ENCODE results near the gene NCAM2.

NCAM2 gene

DNA sequence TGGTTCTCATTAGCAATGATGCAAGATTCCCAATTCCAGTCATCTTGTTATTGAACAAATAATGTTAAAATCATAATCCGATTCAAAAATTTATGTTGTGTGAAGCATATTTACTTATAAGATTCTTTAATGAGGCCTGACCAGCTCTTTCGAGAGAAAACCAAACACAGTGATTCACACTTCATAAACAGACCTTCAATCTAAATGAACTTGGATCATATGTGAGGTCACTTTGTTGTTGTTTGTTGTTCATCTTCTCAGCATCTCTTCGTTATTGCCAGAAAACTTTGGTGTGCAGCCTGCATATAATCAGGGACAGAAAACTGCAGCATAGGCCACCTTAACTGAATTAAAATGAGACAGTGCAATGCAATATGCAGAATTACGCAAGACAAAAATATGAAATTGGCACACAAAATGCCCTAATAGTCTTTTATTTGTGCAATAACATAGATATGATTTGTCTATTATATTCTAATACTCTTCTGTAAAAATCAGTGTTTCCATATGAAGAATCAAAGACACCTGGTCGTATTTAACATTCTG, 30.1 kb downstream of the NCAM2 start:
- DNase-seq (ENCODE audit: low read depth in 3 of 3) = no peak

DNA sequence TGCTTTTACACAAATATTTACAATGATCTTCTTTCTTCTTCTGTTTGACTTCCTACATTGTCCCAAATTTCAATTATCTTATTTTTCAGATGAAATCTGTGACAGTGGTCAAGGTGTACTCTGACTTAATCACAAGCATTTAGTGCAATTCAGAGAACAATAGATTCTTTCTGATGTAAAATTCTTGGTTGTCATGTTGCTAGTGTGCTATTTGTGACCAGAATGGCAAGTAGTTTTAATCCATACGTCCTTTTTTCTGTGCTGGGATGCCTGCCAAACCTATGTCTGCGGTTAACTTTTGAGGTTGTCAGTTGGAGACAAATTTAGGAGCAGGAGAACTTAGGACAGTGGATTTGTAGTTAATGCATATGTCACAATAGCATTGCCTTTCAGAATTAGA, 31.0 kb downstream of the NCAM2 start:
- no peak for DNase-seq (ENCODE audit: low read depth in 3 of 3)

- no peak for DNase-seq (ENCODE audit: low read depth in 3 of 3)
These were observed 32.1 kb downstream of the NCAM2 start for GRCh38 chr21:21030311-21030710.

DNA sequence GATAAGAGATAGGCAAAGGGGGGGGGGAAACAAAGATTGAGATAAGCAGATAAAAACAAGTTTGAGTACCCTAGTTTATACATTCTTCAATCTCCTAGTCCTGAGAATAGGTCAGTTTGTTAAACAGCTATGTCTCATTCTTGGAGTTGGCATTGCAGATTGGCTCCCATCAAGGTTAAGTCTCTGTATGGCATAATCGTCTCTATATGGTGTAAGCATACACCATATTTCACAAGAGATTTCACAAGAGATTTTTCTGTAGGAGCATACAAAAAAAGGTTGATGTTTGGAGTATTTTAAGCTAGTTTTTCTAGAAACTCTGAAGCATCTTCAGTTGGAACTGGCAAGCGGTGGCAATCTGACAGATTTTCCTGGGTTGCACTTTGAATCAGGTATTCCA, 35.8 kb downstream of the NCAM2 start:
- no peak for DNase-seq (ENCODE audit: low read depth in 3 of 3)

GRCh38 chr21:21039624-21040170, 41.5 kb downstream of the NCAM2 start:
- no peak for DNase-seq (ENCODE audit: low read depth in 3 of 3)

- DNase-seq (ENCODE audit: low read depth in 3 of 3) = no peak
These were observed 47.3 kb downstream of the NCAM2 start for GRCh38 chr21:21045518-21045917.

DNA sequence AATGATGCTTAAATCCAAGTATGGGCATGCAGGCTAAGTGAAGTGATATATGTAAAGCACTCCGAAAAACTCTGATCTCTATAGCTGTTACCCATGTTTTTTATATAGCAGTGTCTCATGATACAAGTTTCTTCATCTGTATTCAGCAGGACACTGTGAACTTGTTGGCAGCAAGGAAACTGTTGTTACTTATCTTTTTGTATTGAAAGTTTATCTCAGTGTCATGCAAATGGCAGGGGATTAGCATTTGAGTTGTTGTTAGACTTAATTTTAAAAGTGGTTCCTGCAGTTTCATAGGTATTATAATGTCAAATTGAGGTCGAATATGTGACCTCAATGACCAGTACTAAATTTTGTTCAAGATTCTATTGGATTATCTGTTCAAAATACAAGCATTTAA, 47.9 kb downstream of the NCAM2 start:
- no peak for DNase-seq (ENCODE audit: low read depth in 3 of 3)

DNA sequence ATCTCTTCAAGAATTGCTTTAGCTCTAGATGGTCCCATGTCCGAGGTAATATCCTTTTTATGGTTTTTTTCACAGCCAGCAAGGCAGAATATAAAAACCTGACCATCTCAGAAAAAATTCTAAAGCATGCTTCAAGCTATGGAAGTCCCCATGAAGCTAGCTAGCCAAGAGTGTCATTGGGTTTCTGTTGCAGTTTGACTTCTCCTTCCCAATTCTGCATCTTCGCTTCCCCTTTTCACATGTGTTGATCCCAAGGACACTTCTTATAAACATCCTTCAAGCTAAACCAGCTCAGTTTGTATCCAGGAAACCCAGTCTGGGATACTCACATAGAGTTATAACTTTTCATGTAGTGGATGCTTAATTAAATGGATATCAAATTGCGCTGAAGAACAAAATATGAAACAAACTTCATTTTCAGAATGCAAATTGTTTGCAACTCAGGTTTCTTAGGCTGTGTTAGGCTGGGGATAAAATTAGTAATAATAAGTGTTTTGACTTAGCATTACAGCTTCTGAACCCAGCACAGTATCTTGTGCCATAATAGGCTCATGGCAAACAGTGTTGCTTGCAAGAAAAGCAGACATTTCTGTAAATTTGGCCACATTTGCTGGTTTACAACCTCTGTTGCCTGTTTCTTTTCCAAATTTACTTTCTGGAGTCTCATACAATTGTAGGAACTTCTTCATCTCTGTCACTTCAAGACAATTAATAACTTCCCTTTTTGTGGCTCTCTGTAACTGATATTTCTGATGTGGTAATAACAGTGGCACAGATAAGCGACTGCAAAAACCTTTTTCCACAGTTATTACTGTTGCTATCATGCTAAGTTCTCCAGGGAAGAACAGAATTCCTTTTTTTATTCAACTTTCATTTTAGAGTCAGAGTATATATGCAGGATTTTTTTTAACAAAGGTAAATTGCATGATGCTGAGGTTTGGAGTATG, 53.2 kb downstream of the NCAM2 start:
- DNase-seq (ENCODE audit: low read depth in 3 of 3) = no peak

DNA sequence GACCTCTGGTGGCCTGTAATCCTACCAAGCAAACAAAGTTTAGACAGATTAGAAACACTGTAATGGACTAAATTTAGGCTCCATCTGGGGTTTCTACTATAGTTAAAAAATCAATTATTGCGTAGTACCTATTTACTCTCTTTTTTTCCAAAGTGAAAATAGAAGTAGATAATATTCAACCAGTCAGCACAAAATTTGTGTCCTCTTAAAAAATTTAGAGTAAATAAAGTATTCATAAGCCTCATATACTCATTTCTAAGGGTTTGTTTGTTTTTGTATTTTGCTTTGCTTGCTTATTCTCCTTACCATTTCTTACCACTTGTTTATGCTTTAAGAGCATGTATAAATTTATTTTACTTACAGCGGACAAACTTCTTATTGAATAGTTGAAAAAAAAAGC, 54.5 kb downstream of the NCAM2 start:
- no peak for DNase-seq (ENCODE audit: low read depth in 3 of 3)

GRCh38 chr21:21057349-21058062, 59.3 kb downstream of the NCAM2 start:
- DNase-seq (ENCODE audit: low read depth in 3 of 3) = no peak

DNA sequence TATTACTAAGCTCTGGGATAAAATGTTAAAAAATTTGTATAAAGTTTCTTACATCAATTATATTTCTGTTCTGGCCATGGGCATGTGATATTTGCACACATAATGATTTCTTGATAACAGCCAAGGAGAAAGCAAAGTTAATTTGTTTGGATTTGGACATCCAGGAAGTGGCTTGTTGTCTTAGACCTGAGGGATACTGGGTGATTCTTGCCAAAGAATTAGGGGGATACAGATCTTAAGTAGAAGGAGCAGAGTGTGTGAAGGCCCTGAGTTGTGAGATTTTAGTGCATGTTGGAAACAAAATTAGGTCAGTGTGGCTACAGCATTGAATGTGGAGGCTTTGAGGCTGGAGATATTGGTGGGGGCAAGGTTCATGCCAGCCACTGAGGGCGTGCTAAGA, 65.6 kb downstream of the NCAM2 start:
- no peak for DNase-seq (ENCODE audit: low read depth in 3 of 3)

DNA sequence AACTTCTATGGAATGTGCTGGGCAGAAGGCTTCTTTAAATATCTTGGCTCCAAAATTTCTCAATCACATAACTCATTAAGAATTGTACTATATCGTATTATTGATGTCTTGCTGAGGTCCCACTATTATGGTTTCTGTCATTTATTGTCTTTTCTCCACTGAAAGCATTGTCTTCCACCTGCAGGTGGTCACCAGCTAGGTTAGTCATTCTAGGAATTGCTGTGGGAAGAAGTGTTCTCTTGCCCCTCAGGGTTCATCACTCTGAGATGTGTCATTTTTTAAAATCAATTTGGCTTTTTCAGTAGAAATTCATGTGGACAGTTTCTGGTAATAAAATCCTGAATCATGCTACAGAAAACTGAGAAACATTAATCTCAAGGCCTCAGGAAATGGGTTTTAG, 66.1 kb downstream of the NCAM2 start:
- no peak for DNase-seq (ENCODE audit: low read depth in 3 of 3)

DNA sequence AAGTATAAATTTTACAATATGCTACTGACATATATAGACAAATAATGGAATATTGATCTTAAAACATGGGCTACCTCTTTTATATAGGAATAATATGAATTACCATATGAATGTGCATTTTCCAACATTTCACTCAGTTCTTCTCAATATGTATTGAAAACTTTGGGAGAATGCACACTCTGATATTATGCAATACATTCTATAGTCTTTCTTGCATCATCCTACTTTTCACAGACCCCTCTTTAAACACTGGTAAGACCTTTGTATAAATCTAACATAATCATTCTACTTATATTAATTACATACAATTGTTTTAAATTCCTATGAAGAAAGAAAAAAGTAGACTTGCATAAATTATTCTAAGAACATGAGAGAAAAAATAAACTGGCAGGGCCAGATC, 69.2 kb downstream of the NCAM2 start:
- no peak for DNase-seq (ENCODE audit: low read depth in 3 of 3)

DNA sequence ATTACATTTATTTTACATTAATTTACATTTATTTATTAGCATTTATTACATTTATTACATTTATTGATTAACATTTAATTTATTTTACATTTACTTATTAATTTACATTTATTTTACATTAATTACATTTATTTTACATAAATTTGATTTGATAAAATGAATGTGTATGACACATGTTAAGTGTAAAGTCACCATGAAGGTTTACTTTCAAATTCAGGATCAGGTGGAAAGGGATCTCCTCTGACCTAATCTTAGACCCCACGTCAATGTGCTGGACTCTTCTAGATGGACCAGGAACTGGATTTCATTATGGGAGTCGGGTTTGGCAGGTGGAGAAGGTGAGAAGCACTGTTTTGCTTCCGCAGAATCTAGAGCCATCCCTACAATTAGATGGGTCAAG, 76.1 kb downstream of the NCAM2 start:
- no peak for DNase-seq (ENCODE audit: low read depth in 3 of 3)

GRCh38 chr21:21076051-21076450, 77.8 kb downstream of the NCAM2 start:
- DNase-seq (ENCODE audit: low read depth in 3 of 3) = no peak

GRCh38 chr21:21076491-21076890, 78.3 kb downstream of the NCAM2 start:
- no peak for DNase-seq (ENCODE audit: low read depth in 3 of 3)

GRCh38 chr21:21079646-21080045, 81.4 kb downstream of the NCAM2 start:
- DNase-seq (ENCODE audit: low read depth in 3 of 3) = no peak

DNA sequence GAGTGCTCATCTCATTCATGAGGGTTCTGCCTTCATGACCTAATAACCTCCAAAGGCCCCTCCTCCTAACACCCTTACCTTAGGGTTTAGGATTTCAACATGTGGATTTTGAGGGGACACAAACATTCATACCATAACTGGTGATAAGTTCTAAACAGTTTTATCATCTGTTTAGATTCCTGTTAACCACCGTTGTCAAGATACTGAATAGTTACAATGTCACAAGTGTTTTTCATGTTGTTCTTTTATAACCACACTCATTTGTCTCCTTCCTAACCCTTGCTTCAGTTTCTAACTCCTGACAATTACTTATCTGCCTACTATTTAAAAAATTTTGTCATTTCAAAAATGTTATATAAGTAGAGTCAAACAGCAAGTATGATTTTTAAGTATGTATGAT, 86.0 kb downstream of the NCAM2 start:
- no peak for DNase-seq (ENCODE audit: low read depth in 3 of 3)

DNA sequence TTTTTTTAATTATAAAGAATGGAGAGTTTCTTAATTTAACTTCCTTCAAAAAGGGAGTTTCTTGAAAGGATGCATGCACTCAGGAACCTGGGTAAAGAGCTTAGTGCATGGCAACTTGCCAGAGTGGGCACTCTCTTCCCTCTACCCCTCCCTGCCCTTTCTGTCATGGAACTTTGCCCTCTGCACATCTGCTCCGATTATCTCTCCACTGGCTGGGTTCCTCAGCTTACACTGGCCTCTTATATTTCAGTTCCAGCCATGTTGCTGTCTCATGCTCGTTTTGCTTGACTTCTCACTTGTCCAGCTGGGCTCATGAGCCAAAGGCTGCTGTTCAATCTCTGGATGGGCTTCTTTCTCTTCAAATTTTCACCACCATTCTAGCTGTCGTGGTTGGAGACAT, 87.0 kb downstream of the NCAM2 start:
- no peak for DNase-seq (ENCODE audit: low read depth in 3 of 3)

DNA sequence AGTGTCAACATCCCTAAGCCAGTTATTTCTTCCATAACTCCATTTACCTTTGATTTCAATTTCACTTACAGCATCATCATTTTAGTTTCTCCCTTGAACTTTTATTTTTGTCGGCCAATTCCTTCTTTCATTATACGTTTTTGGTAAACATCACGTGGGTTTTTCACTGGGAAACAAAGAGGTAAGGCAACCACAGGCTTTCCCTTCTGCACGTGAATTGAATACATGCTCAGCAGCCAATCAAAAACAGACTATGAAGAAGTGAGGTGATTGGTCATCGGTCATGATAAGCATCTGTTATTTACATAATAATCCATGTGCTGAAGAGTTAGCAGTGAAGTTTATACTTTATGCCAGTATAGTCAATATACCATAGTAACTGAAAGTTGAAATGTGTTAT, 98.7 kb downstream of the NCAM2 start:
- DNase-seq (ENCODE audit: low read depth in 3 of 3) = no peak

DNA sequence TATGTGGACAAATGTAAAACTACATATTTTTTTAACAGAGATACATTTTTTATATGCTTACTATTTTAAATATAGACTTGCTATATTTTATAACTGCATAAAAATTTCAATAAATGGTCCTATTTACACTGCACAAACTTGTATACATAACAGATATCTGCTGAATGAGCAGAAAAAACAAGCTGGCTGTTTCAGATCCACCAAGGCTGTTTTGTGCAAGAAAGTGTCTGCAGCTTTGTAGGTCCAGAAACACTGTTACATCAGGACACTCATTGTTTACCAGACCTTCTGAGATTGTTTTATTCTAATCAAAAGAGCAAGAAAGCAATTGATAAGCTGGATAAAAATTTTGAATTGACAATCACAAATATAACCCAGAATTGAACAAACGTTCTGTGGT, 99.3 kb downstream of the NCAM2 start:
- no peak for DNase-seq (ENCODE audit: low read depth in 3 of 3)

GRCh38 chr21:21101911-21102310, 103.7 kb downstream of the NCAM2 start:
- no peak for DNase-seq (ENCODE audit: low read depth in 3 of 3)

- DNase-seq (ENCODE audit: low read depth in 3 of 3) = no peak
These were observed 104.7 kb downstream of the NCAM2 start for GRCh38 chr21:21102896-21103295.
